HG03280 (cell line): ENCODE measurements around the gene PHYH.
"Not testable (repeated sequence)": the region's sequence is repeated elsewhere in the genome, so short reads cannot be mapped to it uniquely, and the experiment has no call there.

Experiments used
- ATAC-seq: cut with Tn5 transposase; IDR thresholded peaks from one replicate; pipeline ENCODE4 v1.9.1; 2021; ENCODE audit warnings: mild to moderate bottlenecking, moderate library complexity; ENCODE audit not compliant: unreplicated experiment

Gene PHYH

DNA sequence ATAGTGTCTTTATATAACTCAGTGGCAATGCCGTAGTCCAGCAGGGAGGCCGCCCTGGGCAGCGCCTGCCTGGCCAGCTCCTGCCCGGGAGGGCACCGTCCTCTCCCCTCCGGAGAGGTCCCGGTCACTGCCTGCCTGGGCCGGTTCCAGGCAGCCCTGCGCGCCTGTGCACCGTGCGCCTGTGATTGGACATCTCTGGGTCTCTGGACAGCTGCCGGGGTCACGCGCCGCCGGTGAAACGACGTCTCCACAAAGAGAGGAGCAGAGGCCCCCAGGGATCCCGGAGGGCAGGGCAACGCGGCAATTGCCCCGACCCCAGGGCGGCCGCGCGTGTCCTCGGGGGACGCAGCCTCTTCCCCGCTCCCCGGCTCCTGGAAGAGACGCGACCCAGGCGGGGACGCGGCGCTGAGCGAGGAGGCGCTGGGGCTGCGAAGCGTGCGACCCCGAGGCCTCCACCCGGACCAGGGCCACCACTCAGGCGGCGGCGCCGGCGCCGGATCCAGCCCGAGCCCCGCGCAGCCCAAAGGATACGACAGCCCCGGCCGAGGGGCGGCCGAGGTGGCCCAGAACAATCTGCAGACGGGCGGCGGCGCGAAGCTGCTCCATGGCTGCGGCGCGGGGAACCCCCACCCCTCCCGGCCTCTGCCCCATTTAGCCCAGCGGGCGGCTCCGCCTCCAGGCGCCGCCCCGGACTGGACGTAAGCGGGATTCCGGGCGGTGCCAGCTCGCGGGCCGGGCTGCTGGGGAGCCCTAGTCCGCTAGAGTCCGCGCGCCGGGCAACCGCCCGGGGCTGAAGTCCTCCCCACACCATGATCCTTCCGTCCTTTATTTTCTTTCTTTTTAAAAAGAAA is at the start of gene PHYH:
TSS of gene PHYH (minus strand) at position 628 of the 851 bp plus-strand sequence. CDS start at position 606, 22 bp downstream.
- peak; percentile 69 for ATAC-seq

DNA sequence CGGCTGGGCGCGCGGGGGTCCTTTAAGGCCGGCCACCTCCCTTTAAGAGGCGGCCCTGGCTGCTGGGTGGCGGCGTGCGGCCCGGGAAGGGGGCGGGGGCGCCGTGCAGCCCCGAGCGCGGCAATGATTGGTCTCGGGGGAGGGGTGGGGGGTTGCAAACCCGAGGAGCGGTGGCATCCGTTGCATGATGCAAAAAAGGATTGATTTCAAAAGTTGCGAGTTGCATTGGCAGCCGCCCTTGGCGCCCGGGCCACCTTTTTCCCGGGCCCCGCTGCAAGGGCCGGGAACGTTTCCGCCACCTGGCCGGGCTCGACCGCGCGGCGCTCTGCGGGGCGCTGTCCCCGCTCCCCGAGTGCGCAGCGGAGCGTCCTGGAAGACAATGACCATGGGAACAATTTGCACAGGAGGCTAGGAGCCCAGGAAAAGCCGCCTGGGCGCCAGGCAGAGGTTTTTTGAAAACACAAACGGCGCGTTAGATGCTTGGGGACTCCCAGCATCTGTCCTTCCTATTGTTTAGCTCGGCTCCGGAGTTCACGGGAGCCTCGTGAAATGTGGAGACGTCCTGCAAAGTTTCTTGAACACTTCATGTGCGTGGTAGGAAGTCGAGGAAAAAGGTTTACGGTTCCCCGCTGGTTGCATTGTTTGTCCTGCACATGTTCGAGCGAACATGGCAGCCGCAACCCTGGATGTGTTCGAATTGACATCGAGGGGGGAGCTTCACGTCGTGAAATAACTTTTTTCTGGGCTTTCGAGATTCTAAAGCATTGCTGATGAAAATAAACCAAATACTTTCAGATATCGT is 48.6 kb upstream of the PHYH start, which contains the start of gene SEPHS1:
TSS of gene SEPHS1 (minus strand) at position 78 of the 802 bp plus-strand sequence. CDS start 3,343 bp downstream, outside the sequence.
- peak; percentile 57 for ATAC-seq

DNA sequence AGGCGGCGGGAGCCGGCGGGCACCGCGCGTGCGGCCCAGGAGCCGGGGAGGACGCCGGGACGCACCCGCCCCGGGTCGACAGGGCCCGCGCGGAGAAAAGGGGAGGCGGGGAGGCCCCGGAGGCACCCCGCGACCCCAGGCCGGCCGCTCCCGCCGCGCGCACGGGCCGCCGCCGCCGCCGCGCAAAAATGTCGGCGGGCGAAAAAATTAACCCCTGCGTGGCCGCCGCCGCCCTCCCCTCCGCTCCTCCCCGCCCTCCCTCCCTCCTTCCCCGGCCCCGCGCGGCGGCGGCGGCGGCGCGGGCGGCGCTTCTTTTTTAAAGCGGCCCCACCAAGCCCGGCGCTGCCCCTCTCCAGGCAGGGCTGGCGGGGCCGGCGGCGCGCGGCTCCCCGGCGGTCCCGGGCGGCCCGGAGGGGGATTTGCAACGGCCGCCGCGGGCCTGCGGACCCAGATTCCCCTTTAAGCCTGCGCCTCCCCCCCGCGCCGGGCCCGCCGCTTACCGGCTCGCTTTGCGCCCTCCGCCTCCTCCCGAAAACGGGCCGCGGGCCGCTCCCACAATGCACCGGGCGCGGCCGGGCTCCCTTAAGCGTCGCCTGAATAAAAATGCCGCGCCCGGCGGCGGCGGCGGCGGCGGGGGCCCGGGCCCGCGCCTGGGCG is 47.8 kb upstream of the PHYH start:
- peak; percentile 69 for ATAC-seq

DNA sequence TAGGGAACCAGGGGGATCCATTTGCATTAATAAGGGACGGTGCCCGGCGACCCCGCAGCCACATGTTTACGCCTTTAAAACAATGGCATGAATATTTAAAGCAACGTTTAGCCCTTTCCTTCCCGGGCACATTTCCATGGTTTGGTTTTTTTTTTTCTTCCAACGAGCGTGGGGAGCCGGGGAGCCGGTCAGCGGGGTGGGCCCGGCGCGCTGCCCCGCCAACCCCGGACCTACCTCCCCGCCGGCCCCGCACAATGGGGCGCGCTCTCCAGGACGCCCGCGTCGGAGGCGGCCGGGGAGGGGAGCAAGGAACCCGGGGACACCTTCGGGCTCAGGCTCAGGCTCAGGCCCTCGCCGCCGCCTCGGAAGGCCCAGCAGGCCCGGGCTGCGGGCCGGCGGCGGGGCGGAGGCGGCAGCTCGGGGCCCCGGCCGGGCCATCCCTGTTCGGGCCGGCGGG is 47.2 kb upstream of the PHYH start:
- peak; percentile 34 for ATAC-seq

DNA sequence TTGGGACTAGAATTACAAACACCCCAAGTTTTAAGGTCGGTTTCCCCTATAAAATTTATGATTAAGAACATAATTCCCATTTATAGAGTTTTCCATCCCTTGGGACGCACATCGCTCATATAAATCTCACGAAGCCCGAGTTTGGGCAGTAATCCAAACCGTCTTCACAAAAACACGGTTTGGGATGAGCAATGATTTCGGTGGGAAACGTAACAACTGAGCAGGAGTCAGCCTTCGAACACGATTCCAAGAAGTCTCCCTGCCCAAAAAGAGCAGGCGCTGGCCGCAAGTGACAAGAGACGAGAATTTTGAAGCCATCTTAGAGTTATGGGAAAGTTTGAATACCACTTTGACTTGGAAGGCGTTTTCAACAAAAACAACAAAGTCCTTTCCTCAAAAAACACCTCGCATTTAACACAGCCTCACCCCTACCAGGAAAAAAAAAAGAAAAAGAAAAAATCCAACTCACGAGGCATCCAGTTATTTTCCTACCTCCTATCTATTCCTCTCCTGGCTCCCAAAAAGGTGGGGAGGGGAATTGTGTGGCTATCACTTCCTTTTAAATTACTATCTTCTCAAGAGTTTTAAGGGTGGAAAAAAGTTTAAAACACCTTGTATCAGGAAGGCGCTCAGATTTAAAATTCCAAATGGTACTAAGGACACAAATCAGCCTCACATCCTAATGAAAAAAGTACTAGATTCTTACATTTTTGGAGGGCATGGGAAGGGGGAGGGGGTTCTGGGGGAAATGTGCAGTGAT is 46.6 kb upstream of the PHYH start:
- ATAC-seq = no peak

DNA sequence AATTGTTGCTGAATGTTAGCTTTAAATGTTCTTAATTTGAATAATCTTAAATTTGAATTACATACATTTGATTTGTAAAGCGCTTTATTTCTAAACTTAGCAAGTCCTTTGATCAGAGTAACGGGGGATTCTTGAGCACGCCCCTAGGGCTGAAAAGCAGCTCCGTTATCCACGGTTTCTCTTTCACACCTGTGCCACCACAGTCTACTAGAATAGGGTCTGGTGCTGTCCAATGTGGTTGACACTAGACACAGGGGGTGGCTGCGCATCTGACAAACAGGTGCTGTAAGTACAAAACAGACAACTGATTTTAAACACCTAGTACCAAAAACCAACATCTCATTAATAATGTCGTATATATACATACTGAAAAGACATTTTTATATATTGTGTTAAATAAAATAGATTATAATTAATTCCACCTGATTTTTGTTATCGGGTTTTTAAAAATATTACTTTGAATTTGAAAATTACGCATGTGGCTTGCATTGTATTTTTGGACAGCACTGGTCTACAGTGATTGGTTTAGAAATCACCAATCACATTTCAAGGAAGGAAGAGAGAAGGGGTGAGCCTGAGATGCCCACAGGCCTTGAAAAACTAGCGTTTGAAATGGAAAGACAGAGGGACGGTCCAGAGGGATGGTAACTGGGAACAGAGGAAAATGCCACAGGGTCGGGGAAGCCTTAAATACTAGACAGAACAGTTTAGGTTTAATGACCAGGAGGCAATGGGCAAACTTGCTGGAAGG is 40.9 kb upstream of the PHYH start:
- ATAC-seq = peak; percentile 93

DNA sequence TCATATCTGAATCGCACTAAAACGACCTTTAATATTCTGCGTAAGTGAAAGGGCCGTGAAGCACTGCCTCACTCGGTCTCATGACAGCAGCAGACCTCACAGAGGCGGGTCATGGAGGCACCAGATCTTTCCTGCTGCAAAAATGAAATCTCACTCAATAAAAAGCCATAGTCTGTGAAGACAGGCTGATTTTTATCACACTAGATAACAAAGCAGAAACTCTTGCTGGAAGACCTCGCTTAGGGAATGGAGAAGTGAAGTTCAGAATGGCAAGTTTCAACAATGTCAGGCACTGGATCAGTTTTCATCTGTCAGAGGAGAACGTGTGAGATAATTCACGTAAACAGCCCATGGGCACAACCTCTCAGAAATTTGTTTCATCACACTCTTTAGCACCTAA is 40.2 kb upstream of the PHYH start:
- ATAC-seq = peak; percentile 22

DNA sequence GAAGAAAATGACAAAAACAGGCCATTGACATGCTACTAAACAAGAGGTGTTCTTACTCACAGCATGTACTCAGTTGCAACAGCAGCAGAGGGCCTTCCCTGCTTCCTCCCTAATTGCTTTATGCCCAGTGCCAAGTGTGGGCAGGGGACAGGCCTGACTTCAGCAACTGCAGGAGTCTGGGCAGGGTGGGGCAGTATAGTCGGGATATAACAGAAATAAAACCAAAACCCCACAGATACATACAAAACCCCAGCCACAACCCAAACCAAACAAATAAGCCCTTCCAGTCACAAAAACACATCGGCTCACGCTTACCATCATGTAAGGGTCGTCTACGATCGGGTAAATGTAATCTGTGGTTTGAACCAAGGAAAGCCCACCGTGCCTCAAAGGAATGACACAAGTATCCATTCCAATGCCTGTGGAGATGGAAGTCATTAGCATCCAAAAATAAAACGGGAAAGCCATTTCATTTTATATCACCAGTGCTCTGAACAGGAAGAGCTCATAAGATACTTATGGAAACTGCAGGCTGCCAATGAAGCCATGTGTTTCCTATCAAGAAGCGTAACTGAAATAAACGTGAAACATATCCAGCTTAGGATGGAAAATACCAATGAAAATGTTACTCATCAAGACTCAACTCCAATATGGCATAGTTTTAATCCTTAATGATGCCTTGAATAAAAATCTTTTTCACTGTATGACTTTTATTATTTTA is 38.7 kb upstream of the PHYH start:
- no peak for ATAC-seq

DNA sequence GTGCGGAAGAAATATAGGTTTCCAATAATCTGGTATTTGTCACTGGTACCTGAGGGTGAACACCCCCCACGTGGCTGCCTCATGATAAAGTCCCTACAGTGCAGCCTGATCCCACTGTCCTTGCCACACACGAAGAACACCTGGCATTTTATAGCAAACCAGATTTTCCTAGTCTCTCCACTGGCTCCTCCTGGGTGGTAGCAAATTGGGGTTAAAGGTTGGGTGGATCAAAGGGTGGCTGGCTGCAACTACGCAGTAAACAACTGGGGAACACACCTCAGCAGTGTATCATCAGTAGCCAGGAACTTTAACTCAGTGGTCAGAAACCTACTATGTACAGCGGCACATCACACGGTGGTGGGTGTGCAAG is 37.9 kb upstream of the PHYH start:
- ATAC-seq = no peak

DNA sequence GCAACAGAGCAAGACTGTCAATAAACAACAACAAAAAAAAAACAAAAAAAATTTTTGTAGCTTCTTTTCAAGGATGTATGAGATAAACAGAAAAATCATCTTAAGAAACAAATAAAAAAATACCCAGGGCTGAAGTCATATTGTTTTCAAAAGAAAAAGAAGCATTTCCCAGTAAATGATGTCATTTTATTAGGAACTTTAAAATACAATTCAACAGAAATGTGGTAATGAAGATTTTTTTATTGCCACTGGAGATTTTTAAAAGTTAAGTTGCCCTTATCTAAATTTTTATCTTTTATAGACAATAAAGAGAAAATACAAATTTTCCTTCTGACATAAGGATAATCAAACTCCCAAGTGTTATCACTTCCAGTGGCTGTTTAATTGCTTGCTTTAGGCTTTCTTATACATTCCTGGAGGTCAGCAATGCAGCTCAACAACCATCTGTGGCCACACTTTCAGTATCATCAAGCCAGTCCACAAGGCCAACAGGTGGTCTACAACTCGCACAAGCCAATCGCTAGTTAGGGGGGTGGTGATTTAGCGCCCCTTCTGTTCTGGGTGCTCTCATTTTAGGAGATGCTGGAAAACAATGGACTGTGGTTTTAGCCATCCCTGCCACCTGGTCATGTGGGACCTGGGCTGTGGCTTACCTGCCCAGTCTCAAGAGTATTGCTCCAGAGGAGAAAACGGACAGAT is 37.4 kb upstream of the PHYH start:
- ATAC-seq = no peak

DNA sequence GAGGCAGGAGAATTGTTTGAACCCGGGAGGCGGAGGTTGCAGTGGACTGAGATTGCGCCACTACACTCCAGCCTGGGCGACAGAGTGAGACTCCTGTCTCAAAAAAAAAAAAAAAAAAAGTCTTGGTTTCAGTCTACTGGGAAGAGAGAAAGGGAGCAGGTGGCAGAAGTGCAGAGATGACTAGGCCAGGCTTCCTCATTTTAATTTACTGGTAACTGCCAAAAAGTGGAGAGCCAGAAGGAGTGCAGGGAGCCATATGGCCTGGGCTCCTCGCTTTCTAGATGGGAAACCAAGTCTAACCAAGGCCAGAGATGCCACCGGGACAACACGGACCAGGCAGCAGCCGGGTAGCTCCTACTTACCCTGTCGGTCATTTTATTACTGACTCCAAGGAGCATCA is 36.0 kb upstream of the PHYH start:
- no peak for ATAC-seq

DNA sequence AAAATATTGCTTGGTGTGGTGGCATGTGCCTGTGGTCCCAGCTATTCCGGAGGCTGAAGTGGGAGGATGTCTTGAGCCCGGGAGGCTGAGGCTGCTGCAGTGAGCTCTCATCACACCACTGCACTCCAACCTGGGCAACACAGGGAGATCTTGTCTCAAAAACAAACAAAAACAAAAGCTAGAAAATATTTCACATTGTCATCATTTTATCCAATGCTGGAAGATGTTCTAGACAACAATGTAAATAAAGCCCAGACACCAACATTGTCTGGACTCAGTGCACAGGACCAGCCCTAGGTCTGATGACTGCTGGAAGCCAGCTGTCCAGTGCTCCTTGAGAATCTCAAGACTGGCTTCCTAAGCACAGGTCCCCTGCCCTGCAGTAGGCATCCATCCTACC is 34.7 kb upstream of the PHYH start:
- ATAC-seq = no peak

DNA sequence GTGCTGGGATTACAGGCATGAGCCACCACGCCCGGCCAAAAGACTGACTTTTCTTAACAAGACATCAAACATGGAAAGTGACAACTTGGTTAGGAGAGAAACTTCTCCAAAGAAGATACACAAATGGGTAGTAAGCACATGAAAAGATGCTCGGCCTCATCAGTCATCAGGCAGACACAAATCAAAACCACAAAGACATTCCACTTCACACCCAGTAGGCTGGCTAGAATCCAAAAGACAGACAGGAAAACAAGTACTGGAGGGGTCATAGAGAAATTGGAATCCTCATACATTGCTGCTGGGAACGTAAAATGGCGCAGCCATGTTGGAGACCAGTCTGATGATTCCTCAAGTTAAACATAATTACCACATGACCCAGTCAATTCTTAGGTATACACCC is 31.8 kb upstream of the PHYH start:
- no peak for ATAC-seq

DNA sequence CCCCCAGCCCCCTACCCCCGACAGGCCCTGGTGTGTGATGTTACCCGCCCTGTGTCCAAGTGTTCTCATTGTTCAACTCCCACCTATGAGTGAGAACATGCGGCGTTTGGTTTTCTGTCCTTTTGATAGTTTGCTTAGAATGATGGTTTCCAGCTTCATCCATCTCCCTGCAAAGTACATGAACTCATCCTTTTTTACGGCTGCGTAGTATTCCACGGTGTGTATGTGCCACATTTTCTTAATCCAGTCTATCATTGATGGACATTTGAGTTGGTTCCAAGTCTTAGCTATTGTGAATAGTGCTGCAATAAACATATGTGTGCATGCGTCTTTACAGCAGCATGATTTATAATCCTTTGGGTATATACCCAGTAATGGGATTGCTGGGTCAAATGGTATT is 31.1 kb upstream of the PHYH start:
- ATAC-seq = not testable (repeated sequence)

DNA sequence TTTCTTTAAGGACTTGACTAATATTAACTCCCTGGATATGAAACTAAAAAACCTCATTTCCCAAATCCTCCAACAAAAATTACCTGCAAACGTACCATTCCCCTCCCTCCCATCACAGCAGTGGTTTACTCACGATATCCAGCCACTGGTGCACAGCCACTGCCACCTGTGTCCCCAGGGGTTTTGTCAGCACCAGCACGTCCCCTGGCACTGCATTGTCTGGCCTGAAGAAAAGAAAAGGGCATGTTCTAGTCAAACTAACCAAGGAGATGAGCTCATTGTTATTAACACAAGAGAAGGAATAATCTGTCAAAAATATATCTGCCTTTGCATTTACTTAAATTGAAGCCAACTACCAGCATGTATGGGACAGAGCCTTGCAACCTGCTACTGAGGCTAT is 29.7 kb upstream of the PHYH start:
- no peak for ATAC-seq

DNA sequence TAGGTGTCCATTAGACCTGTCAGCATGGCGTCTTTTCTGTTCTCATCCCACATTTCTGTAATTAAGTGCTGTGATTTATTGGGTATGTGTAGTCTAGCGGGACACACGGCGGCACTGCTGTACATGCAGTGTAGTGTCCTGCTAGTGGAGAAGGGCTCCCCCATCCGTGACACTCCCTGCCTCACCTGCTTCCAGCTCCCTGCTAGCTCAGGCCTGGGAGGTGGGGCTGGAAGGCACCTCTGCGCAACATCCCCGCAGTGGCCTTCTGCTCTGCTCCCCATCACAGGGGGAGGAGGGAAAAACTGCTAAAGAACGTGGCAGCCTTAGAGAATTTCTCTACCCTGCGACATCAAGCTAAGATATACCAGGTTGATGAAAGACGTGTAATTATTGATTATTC is 28.7 kb upstream of the PHYH start:
- ATAC-seq = no peak

DNA sequence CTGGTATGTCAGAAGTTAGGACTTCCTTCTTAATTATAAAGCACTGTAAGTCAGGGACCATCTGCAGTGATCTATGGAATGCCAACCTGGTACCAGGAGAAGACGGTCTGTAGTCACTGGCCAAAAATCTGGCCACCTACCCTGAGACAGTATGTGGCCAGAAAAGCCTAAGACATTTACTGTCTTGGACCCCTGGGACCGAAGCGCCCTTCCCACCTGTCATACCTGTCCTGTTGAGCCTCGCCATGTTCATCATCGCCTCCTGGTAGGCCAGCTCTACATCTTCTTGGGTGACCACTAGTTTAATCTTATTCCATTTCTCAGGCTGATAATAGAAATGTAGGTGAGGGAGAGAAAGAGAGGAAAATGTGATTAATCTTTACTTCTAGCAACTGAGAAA is 28.3 kb upstream of the PHYH start:
- no peak for ATAC-seq

DNA sequence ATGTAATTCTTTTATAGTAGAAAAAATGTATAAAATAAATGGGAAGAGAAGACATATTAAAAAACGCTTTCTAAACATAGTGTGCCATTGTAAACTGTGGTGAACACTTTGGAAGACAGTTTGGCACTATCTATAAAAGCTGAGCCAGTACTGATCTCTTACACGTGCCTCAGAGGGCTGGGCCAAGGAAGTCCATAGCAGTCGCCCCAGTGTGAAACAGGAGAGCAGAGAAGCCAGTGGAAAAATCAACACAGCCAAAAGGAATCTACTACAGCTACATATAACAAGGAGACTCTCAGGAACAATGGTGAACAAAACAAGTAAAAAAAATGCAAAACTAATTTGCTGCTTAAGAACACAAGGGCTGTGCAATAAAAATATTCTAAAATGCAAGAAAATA is 27.7 kb upstream of the PHYH start:
- no peak for ATAC-seq
